Measurements from ENCODE around the gene GALNT9.
"Not testable (repeated sequence)": the region's sequence is repeated elsewhere in the genome, so short reads cannot be mapped to it uniquely, and the experiment has no call there.

GALNT9 gene

DNA sequence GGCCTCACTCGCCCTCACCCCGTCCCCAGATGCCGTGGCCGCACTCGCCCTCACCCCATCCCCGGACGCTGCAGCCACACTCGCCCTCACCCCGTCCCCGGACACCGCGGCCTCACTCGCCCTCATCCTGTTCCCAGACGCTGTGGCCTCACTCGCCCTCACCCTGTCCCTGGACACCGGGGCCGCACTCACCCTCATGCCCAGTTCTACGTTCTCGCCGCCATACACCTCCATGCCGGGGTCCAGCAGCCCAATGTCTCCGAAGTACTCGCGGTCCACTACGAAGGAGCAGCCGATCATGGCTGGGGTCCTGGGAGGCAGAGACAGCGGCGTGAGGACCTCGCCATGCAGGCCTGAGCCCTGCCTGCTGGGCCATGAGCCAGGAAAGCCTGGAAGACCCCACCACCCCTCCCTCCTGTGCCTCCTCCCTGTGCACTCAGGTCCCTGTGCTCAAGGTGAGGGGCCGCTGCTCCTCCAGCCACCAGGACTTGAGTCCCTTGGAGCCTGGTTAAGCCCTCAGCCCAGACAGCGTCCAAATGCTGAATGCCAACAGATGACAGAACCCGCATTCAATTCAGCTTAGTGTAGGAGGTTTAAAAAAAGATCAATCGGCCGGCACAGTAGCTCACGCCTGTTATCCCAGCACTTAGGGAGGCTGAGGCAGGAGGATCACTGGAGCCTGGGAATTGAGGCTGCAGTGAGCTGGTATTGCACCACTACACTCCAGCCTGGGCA, 81.5 kb downstream of the GALNT9 start:
- DNase-seq: no peak

DNA sequence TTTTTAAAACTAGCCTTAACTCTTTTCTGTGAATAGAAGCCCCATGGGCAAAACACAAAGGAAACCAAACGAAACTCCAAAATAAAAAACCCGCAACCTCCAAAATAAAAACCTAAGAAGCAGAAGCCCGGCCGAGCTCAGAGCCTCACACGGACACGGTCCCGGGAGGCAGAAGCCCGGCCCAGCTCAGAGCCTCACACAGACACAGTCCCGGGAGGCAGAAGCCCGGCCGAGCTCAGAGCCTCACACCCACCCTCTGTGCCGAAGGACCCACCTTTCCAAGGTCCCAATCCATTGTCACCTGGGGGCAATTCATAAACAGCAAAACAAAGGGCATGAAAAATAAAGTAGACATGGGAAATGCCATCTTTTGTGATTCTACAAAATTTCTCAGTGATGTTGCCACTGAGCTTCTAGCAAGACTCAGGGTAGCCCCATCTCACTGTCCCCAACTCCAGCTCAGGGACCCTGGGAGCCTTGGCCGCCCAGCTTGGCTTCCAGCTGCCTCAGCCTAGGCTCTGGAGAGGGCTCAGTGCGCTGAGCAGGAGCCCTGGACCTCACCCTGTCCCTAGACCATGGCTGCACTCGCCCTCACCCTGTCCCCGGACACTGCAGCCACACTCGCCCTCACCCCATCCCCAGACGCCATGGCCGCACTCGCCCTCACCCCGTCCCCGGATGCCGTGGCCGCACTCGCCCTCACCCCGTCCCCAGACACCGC, 82.2 kb downstream of the GALNT9 start:
- DNase-seq: no peak

DNA sequence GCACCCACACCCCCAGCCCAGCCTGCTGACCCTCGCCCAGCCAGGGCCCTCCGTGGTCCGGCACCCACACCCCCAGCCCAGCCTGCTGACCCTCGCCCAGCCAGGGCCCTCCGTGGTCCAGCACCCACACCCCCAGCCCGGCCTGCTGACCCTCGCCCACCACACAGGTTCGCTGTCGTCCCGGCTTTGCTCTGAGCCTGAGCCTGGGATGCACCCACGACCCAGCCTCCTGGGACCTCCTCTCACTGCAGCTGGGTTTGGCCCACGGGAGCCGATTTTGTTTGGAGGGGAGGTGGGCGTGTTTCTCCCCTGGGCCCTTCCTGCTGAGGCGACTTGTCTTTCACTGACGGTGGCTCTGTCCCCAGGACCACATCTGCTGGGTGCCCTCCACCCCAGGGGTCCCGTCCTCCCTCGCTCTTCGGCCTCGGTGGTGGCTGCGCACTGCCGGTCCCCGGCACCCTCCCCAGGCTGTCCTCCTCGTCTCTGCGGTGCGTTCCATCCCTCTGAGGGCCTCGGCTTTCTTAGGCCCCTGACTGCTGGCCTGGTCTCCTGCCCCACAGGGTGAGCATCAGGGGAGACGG, 83.8 kb downstream of the GALNT9 start:
- DNase-seq: no peak

DNA sequence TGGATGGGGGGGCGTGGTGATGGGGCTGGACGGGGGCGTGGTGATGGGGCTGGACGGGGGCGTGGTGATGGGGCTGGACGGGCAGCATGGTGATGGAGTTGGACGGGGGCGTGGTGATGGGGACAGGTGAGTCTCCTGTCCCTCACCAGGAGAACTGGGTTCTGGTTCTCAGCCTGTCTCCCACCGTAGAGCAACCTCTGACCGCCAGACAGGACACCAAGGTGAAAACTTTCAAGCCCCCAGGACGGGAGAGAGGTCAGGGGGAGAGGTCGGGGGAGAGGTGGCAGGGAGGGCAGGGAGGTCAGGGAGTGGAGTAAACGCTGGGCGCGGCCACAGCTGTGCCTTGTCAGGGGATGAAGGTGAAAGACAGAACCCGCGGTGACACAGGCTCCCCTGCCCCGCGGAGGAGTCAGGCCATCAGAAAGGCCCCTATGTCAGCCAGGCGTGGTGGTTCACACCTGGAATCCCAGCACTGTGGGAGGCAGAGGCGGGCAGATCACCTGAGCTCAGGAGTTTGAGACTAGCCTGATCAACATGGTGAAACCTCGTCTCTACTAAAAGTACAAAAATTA, 84.6 kb downstream of the GALNT9 start:
- DNase-seq: no peak

DNA sequence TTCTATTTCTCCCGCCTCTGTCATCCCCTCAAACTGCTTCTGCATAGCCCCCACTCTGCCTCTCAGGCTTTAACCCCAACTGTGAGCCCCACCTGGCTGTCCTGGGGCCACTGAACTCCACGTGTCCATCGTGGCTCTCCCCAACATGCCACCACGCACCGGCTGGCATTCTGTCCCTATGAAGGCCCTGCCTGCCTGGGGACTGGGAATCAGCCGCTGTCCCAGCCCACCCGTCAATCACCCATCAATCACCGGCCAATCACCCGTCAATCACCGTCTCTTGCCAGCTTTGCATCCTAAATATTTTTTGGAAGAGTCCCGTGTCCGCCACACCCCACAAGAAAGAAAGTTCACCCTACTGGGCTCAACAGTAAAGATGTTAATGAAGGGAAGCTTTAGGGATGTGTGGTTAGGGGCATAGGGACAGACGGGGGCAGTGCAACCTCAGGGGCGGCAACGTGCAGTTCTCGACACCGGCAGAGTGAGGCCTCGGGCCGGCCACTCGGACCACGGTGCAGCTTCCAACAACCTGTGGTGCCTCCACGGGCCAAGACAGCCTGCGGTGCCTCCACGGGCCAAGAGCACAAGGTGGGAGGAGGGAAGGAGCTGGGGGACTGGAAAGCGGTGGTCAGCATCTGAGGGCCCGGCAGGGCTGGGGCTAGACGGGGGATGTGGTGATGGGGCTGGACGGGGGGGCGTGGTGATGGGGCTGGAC, 85.6 kb downstream of the GALNT9 start:
- no peak for DNase-seq

DNA sequence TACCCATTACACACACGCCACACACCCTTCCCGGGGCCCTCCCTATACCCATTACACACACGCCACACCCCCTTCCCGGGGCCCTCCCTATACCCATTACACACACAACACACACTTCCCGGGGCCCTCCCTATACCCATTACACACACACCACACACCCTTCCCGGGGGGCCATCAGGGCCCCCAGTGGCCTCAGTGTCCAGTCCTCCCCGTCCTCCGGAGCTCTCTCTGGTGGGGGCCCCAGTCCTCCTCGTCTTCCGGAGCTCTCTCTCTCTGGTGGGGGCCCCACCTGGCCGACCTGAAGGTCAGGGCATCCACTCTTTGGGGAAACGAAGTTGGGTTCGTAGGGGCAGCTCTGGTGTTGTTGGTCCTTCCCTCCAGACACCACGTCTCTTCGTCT, 86.2 kb downstream of the GALNT9 start:
- not testable (repeated sequence) for DNase-seq

DNA sequence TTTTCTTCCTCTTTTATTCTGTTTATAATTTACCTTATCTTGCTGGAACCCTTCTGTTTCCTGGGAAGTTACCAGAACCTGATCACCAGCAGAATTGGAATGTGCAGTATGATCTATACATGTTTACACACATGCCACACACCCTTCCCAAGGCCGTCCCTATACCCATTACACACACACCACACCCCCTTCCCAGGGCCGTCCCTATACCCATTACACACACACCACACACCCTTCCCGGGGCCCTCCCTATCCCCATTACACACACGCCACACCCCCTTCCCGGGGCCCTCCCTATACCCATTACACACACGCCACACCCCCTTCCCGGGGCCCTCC, 88.8 kb downstream of the GALNT9 start:
- not testable (repeated sequence) for DNase-seq

DNA sequence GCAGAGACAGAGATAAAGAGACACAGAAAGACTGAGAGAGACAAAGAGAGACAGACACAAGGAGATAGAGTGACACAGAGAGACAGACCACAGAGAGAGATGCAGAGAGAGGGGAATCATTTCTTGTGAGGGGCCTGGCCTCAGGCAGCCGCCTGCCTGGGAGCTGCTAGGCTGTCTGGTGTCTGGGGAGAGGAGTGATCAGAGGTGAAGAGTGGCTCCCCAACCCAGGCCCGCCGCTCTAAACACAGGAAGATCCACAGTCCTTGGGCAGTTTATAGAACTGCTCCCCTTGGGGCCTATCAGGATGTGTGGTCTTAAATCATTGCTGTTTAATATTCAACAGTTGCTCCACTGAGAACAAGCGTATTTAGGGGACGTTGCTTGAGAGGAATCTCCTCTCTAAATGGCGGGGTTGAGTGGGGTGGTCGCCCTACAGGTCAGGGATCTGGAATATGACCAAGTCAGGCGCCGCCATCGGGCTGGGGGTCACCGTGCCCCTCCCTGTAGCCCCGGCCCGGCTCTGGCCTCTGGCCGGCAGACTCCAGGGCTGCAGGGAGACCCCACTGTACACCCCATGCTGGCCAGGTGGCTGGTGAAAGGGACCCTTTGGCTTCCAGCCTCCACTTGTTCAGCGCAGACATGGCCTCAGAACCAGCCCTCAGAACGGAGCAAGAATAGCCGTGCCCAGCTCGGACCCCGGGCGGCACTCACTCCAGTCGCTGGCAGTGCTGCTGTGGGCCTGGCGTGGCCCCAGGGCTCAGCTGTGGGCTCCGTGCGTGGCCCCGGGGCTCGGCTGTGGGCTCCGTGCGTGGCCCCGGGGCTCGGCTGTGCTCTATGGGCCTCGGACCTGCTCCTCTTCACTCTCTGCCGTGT, 89.4 kb downstream of the GALNT9 start:
- DNase-seq: no peak

DNA sequence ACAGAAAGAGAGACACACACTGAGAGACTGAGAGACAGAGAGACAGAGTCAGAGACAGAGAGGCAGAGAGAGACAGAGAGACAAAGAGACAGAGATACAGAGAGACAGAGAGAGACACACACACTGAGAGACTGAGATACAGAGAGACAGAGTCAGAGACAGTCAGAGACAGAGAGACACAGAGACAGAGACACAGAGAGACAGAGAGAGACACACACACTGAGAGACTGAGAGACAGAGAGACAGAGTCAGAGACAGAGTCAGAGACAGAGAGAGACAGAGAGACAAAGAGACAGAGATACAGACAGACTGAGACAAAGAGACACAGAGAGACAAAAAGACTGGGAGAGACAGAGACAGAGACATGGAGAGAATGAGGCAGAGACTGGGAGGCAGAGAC, 90.0 kb downstream of the GALNT9 start:
- no peak for DNase-seq

DNA sequence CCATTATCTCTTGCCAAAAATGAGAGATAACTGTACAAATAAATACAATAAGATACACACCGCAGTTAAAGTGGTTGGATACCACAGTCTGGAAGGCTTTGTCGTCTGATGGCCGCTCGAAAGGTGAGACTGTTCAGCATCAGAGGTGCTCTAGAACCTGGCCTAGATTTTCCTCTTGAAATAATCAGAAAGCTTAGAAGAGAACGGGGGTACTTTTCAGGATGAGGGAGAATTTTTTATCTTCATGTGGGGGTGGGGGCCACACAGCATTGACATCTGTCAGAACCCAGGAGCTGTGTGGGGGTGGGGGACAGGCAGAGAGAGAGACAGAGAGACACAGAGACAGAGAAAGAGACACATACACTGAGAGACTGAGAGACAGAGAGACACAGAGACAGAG, 90.5 kb downstream of the GALNT9 start:
- no peak for DNase-seq

DNA sequence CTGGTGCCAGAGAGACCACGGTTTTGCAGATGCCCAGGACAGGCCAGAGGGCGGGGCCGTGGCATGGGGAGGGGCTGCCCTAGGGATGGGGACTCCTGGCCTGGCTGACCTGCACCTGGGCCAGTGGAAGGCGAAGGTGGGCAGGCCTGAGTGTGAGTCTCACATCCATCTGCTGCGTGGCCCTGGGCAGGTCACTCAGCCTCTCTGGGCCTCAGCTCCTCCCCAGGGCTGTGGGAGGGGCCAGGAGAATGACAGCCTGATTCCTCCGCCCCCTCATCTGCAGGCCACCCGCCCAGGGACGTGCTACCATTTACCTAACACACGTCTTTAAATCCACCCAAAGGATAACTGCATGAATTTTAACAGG, 90.9 kb downstream of the GALNT9 start:
- DNase-seq: no peak

DNA sequence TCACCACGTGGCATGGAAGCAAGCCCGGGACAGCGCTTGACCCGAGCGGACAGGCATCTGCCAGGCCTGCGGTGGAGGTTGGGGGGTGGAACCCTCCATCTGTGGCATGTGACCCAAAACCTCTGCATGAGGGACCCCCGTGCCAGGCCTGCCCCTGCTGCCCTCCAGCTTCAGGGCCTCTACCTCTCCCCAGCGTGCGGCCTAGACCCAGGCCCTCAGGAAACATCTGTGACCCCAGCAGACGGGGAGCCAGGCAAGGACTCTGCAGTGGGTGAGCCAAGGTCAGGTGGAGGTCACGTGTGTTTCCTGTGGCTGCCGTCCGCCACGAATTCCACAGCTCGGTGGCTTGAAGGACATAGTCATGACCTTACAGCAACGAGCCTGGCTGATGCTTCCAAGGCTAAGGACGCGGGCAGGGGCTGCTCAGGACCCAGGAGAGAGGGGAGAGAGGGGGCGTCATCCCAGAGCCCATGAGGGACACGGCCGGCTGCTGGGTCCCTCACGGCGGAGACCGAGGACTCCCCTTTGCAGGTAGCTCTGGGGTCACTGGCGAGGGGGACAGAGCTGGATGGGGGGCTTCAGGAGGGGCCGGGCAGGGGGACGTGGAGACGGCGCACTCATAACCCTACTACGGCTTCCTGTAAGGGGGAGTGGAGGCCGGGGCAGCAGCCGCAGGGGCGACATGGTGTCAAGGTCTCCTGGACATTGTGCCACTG, 91.5 kb downstream of the GALNT9 start:
- DNase-seq: no peak

DNA sequence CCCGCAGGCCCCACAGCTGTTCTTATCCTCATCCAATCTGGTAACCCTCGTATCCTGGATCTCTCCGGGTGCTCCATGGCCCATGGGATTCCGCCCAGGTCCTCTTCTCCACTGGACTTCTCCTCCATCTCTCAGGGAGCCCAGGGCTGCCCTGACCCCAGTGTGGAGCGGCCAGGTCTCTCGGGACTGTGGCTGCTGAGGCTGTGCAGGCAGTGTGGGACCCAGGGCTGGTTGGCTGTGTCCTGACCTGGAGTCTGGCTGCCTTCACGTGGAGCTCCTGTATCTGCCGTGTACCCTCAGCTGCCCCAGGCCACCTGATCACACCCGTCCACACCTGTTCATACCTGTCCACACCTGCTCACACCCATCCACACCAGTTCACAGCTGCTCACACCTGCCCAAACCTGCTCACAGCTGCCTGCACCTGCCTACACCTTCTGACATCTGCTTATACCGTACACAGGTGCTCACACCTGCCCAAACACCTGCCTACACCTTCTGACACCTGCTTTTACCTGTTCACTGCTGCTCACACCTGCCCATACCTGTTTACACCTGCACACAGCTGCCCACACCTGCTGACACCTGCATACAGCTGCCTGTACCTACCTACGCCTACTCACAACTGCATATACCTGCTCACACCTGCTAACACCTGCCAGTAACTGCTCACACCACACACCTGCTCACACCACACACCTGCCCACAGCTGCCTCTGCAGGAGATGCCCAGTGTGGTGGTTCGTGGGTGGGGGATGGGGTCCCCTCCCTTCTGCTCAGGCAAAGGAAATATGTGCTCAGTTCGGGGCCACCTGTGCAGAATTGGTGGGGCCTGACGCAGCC, 92.2 kb downstream of the GALNT9 start:
- DNase-seq: no peak

DNA sequence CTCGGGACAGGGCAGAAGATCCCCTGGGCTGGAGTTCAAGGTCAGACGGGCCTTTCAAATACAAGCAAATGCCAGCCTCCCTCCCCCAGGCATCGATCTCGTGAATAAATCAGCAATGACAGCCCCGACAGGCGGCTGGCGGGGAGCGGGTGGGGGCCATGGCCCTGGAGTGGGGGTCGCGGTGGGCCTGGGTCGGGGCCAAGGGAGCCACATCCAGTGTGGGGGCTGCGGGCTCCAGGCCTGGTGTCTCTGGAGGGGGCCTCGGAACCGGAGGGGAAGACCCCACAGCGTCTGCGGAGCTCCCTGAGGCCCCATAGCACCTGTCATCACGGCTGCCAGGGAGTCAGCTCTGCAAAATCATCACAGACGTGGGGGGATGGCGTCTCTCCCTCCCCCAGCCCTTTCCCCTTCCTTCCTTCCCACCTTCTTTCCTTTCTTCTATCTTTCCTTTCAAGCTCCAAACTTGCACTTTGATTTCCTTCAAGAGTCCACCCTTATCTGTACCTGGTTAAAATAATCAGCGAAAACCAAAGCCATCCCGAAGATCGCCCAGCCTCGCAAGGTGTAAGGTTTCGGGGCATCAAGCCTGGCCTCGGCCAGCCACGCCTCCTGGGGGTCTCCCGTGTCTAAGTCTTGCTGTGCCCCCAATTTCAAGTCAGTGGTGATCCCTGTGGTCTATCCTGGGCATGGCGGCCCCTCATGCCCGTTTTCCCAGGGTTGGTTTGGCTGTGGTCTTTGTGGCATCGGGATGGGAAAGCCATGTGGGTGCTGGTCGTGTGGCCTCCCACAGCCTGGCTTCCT, 93.1 kb downstream of the GALNT9 start:
- DNase-seq: no peak

DNA sequence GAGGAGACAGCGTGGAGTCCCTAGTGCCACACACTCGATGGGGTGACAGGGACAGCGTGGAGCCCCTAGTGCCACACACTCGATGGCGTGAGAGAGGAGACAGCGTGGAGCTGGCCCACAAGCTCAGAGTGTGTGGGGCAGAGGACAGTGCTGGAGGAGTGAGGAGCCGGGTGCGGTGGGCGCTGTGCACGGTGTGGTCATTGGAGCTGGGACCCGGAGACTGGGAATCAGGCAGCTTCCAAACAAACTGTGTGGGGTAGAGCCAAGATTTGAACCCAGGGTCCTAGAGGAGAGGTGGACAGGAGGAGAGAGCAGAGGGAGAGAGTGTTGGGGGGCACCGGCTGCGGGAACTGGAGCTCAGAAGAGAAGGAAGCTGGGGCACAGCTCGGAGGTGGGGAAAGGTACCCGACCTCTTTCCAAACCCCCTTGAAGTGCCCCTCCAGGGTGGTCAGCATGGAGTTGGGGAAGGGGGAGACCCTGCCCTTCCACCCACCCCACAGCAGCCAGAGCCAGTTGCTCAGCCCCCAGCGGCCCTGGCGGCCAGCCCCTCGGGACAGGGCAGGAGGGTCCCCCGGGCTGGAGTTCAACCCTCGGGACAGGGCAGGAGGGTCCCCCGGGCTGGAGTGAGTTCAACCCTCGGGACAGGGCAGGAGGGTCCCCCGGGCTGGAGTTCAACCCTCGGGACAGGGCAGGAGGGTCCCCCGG, 94.1 kb downstream of the GALNT9 start:
- DNase-seq: no peak

DNA sequence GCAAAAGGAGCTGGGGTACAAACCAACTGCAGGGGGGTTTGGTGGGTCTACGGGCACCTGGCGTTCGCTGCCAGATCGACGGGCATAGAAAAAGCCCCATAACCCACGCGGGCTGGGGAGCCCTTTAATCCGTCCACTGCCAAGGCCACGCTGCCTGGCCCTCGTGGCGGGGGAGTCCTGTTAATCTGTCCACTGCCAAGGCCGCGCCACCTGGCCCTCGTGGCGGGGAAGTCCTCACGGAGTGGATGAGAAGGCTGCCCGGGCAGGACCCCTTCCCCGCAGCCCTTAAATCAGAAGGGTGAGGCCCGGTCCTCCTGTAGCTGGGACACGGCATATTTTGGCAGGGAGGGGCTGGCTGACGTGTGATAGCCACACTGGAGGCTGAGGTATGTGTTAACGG, 99.0 kb downstream of the GALNT9 start:
- DNase-seq: no peak

DNA sequence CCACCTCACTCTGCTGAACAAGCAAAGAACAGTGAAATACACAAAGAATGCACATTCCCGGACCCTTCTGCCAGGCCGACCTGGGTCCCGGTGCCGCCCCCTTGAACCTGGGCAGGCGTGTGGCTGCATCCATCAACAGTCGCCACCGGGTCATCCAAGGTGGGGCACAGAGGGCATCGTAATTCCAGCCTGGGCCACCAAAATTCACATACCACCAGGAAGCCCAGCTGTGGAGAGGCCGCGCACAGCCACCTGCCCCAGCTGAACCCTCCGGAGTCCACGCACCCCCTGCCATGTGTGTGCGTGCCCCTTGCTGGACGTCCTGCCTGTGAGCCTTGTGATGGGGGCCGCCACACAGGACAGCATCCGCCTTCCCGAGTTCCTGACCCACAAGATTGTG, 99.5 kb downstream of the GALNT9 start:
- DNase-seq: no peak

DNA sequence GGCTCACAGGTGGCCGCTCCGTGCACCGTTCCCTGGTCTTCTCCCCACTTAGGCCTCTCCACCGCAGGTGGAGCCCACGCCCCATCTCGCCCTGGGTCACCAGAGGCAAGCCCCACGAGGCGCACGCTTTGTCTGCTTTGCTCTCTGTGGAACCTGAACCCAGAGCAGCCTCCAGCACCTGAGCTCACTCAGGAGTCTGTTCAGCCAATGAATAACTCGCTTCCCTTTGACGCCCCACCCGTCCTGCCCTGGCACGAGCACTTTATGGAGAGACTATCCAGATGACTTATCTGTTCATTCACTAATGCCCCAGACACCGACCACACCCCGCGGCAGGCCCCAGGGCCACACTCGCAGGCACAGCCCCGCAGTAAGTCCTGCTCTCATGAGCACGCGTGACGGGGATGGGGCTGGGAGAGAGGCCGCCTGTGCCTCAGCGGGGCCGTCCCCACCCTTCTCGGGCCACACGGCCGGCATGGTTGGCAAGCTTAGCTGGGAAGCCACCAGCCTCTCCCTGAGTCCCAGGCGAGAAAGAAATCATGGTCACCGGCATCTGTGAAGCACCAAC, 100.1 kb downstream of the GALNT9 start:
- DNase-seq: no peak
